ENCODE measurements around the gene RNF34. TPM values are rescaled to one million over a fixed set of nuclear protein-coding genes. Genes with fewer than 3 reads are reported as not detected.

RNF34 gene
- total and polyA plus RNA-seq, 12 donors = 13.3 to 48.4 (median 26.5) TPM

- Histone ChIP-seq H3K4me3 (no peak overlapping the region), H3K36me3 (replicated peaks in 1 of 2) (peaks cover 0 to 64% of the 10 kb centered on the region in 2 donors), H3K9me3 (replicated peaks in 1 of 3) (no peaks in the 10 kb centered on the region), H3K27ac (no peak overlapping the region), H3K27me3 (no peaks in the 10 kb centered on the region), H3K4me1 (replicated peaks in 1 of 2) (peaks cover 0 to 2% of the 10 kb centered on the region in 2 donors)
- 93 to 96% (median 94%) methylated on average over 6 of the region's 6 CpGs for WGBS, 4 donors
- intact Hi-C loops (cut with DNase I) = no loop called here
- TF ChIP-seq CTCF (IDR thresholded peaks at IDR 0.05) (no peak), POLR2A (IDR thresholded peaks at IDR 0.05) (no peak)
- DNase-seq = no peak
Measured at GRCh38 chr12:121430833-121431415, 31.0 kb downstream of the RNF34 start.

DNA sequence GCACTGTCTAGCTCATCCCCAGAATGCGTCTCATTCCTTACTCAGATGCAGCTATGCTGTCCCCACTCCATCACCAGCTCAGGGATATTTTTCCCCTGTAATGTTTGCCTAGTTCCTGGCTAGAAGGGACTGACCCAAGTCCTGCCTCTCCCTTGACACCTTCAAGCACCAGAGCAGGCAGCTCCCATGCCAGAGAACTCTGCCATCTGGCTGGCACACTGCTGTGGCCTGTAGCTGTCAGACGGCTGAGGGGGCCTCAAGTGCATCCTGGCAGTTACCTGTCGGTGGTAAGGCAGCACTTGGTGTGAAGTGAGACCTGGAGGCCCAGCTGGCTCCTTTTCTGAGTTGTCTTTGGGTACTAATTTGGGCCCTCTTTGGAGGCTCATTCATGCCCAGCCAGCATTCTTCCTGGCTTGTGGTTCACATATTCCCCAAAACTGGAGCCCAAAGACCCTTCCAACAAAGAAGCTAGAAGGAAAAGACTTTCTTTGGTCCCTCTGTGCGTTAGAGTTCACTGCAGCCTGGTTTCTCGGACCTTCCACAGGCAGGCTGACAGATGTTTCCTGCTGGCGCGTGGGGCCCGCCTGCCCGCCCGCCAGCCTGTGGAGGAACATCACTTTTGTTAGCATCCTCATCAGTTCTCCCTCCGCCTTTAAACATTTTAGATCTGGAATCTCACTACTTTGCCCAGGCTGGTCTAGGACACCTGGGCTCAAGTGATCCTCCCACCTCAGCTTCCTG is 33.0 kb downstream of the RNF34 start:
- Histone ChIP-seq H3K27me3 (no peaks in the 10 kb centered on the region), H3K4me3 (no peak overlapping the region), H3K4me1 (replicated peaks in 1 of 2) (no peaks in the 10 kb centered on the region), H3K36me3 (replicated peaks in 1 of 2) (peaks cover 0 to 54% of the 10 kb centered on the region in 2 donors), H3K9me3 (replicated peaks in 1 of 3) (no peaks in the 10 kb centered on the region), H3K27ac (no peak overlapping the region)
- 83 to 93% (median 88%) methylated on average over 7 to 11 of the region's 11 CpGs for WGBS, 4 donors
- intact Hi-C loops (cut with DNase I) = no loop called here
- DNase-seq = no peak
- TF ChIP-seq POLR2A (IDR thresholded peaks at IDR 0.05) = no peak
- TF ChIP-seq CTCF (IDR thresholded peaks at IDR 0.05) = no peak

- Histone ChIP-seq H3K4me3 (no peak overlapping the region), H3K9me3 (replicated peaks in 1 of 3) (no peaks in the 10 kb centered on the region), H3K27ac (no peak overlapping the region), H3K27me3 (no peaks in the 10 kb centered on the region), H3K36me3 (replicated peaks in 1 of 2) (peaks cover 0 to 41% of the 10 kb centered on the region in 2 donors), H3K4me1 (replicated peaks in 1 of 2) (no peaks in the 10 kb centered on the region)
- 80 to 88% (median 86%) methylated on average over 2 of the region's 2 CpGs for WGBS, 4 donors
- intact Hi-C loops (cut with DNase I) = no loop called here
- peak in 1 of 7 donors; percentile 15 for DNase-seq
- TF ChIP-seq CTCF (IDR thresholded peaks at IDR 0.05) (no peak), POLR2A (IDR thresholded peaks at IDR 0.05) (no peak)
Measured at GRCh38 chr12:121436706-121437105, 36.8 kb downstream of the RNF34 start.

DNA sequence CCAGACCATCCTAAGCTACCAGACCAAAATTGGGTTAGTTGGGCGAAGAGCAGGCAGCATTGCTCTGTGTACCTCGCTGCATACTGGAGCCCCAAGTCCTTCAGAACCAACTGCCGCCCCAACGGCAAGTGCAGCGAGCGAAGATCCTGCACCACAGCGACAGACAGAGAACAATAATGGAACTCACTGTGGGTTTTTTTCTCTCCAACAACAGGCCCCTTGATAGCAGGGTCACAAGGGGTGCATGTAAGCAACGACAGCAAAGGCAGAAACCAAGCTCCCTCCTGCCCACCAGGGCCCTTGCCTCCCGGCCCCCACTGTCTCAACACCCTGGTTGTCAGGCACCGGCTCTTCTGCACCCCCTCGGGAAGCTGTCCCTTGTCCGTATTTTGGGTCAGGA is 39.0 kb downstream of the RNF34 start:
- peaks cover 0 to 36% of the 10 kb centered on the region in 2 donors for H3K36me3 ChIP-seq (replicated peaks in 1 of 2)
- DNase-seq = peak in 1 of 7 donors; percentile 28
- TF ChIP-seq CTCF (IDR thresholded peaks at IDR 0.05) (no peak), POLR2A (IDR thresholded peaks at IDR 0.05) (no peak)
- no peaks in the 10 kb centered on the region for H3K4me1 ChIP-seq (replicated peaks in 1 of 2)
- no peak overlapping the region for H3K4me3 ChIP-seq
- no peak overlapping the region for H3K27ac ChIP-seq
- no peaks in the 10 kb centered on the region for H3K27me3 ChIP-seq
- no peaks in the 10 kb centered on the region for H3K9me3 ChIP-seq (replicated peaks in 1 of 3)
- intact Hi-C loops (cut with DNase I) = loop anchor here in 1 of 2 donors (2.0 kb wide), 1 partner anchor 114 kb away; no protein-coding TSS in a partner anchor
- 84 to 97% (median 91%) methylated on average over 11 to 12 of the region's 12 CpGs for WGBS, 4 donors
